Nephron progenitor cell (in vitro differentiated cells): Measurements from ENCODE around the gene SNRPN.
A peak's percentile ranks its signal among the peaks of the same experiment; 100 is the strongest.

Source experiments
- DNase-seq: peaks from one replicate; pipeline ENCODE4 v3.0.0; 2021
- H3K27ac Mint-ChIP-seq: 2 replicates; pipeline ENCODE4 v1.8.0; 2021; ENCODE audit warnings: mild to moderate bottlenecking, moderate library complexity, mixed read lengths
- H3K27me3 Mint-ChIP-seq: 2 replicates; pipeline ENCODE4 v1.8.0; 2021; ENCODE audit warnings: mild to moderate bottlenecking, low read depth, mixed read lengths; ENCODE audit not compliant: poor library complexity
- H3K36me3 Mint-ChIP-seq: 2 replicates; pipeline ENCODE4 v1.8.0; 2021; ENCODE audit warnings: low read depth, mixed read lengths
- H3K4me1 Mint-ChIP-seq: 2 replicates; pipeline ENCODE4 v1.8.0; 2021; ENCODE audit warnings: mixed read lengths
- H3K4me3 Mint-ChIP-seq: 2 replicates; pipeline ENCODE4 v1.8.0; 2021; ENCODE audit warnings: mild to moderate bottlenecking, moderate library complexity, mixed read lengths
- H3K9me3 Mint-ChIP-seq: 2 replicates; pipeline ENCODE4 v1.8.0; 2021; ENCODE audit warnings: mild to moderate bottlenecking, moderate library complexity, mixed read lengths
- CTCF ChIP-seq: fragments of 200-600 bp; sonication (generic); IDR thresholded peaks from 2 replicates; pipeline ENCODE4 v1.5.0; 2021; ENCODE audit warnings: antibody characterized with exemption

Gene SNRPN

GRCh38 chr15:24977686-24978085 is 22.9 kb downstream of the SNRPN start:
- peaks cover 84% of the 10 kb centered on the region for H3K36me3 Mint-ChIP-seq
- no peaks in the 10 kb centered on the region for H3K4me1 Mint-ChIP-seq
- no peak for DNase-seq
- peak overlapping the region; percentile 69 for H3K27ac Mint-ChIP-seq
- peaks cover 2% of the 10 kb centered on the region for H3K27me3 Mint-ChIP-seq
- TF ChIP-seq CTCF: no peak
- peaks cover 61% of the 10 kb centered on the region for H3K9me3 Mint-ChIP-seq
- no peak overlapping the region for H3K4me3 Mint-ChIP-seq

DNA sequence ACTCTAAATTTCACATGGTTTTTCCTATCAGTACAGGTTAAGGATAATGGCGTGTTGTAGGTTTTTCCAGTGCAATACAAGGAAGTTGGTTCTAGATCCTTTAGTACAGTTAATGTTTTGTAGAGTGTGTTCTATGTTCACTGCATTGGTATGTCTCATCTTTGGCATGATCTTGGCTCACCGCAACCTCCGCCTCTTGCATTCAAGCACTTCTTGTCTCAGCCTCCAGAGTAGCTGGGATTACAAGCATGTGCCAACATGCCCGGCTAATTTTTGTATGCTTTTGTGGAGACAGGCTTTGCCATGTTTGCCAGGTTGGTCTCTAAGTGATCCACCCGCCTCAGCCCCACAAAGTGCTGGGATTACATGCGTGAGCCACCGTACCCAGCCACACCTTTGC is 30.4 kb downstream of the SNRPN start:
- H3K27me3 Mint-ChIP-seq: no peaks in the 10 kb centered on the region
- H3K4me3 Mint-ChIP-seq: no peak overlapping the region
- H3K4me1 Mint-ChIP-seq: no peaks in the 10 kb centered on the region
- H3K9me3 Mint-ChIP-seq: peaks cover 49% of the 10 kb centered on the region
- H3K27ac Mint-ChIP-seq: peak overlapping the region; percentile 86
- DNase-seq: no peak
- peaks cover 42% of the 10 kb centered on the region for H3K36me3 Mint-ChIP-seq
- no peak for TF ChIP-seq CTCF

- no peak overlapping the region for H3K4me3 Mint-ChIP-seq
- peaks cover 45% of the 10 kb centered on the region for H3K9me3 Mint-ChIP-seq
- no peak for TF ChIP-seq CTCF
- H3K27me3 Mint-ChIP-seq: no peaks in the 10 kb centered on the region
- H3K36me3 Mint-ChIP-seq: peaks cover 39% of the 10 kb centered on the region
- no peak for DNase-seq
- H3K27ac Mint-ChIP-seq: peak overlapping the region; percentile 49
- H3K4me1 Mint-ChIP-seq: no peaks in the 10 kb centered on the region
These were observed 31.9 kb downstream of the SNRPN start for GRCh38 chr15:24986653-24987052.

DNA sequence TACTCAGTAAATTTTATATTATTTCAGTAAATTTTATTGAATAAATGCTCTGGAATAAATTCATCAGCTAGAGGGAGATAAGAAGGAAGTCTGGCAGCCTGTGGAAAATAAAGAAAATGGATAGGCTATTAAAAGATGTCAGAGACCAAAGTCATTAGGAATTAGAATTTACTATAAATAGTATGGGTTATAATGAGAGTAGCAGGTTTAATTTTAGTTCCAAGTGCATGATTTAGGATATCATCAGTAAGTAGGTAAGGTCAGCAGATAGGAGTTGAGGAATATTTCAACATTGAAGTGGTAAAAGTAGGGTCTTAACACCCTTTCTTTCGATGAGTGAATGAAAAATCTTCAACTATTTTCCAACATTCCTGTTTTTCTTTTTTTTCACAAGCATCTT is 64.6 kb downstream of the SNRPN start:
- no peak for TF ChIP-seq CTCF
- H3K4me3 Mint-ChIP-seq: no peak overlapping the region
- H3K27me3 Mint-ChIP-seq: peaks cover 4% of the 10 kb centered on the region
- DNase-seq: no peak
- peaks cover 47% of the 10 kb centered on the region for H3K9me3 Mint-ChIP-seq
- no peak overlapping the region for H3K27ac Mint-ChIP-seq
- H3K4me1 Mint-ChIP-seq: no peaks in the 10 kb centered on the region
- peaks cover 58% of the 10 kb centered on the region for H3K36me3 Mint-ChIP-seq

GRCh38 chr15:25022233-25022632 is 67.4 kb downstream of the SNRPN start:
- Mint-ChIP-seq H3K27ac (no peak overlapping the region), H3K9me3 (peaks cover 55% of the 10 kb centered on the region), H3K36me3 (peaks cover 68% of the 10 kb centered on the region), H3K27me3 (peaks cover 4% of the 10 kb centered on the region), H3K4me3 (no peak overlapping the region), H3K4me1 (no peaks in the 10 kb centered on the region)
- no peak for TF ChIP-seq CTCF
- DNase-seq: no peak
